HG03469 (cell line): ENCODE measurements around the gene MDM1.

Experiments used
- ATAC-seq: cut with Tn5 transposase; IDR thresholded peaks from one replicate; pipeline ENCODE4 v1.9.1; 2021; ENCODE audit warnings: mild to moderate bottlenecking, moderate library complexity, moderate number of reproducible peaks; ENCODE audit not compliant: unreplicated experiment

The MDM1 gene

DNA sequence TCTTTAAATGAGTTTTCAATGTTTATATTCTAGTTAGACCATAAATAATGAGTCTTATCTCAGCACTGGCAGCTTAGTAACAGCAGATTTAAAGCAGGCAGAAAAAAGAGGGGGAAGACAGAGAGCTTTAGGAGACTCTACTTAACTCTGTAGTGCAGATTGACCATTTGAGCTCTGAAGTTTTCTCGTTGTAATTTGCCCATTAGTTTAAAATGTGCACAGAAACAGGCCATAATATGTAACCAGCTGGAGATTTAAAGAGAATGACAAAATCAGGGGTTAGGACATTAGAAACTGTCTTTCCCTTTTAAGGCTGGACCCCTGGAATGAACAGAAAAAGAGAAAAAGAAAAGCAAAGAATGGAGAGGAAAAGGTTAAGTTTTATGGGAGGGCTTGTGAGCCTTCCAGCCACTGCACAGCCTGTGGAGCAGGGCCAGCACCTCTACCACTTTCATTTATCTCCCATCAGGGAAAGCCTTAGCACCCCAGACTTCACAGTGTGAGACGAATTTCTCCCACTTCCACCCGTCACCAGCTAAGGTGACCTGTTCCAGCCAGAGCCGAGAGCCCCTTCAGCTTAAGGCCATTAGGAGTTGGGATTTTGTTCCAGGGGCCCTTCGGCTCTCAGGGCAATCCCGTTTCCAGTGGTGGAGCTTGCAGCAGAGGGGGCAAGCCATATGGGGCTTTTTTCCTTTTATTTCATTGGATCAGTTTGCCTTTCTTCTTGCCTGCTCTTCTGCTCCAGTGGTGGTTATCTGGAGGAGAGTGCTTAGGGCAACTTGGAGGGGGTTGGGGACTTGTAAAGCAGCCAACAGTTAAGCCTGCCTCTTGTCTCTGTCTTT, 86.8 kb downstream of the MDM1 start:
- no peak for ATAC-seq
